HFF-Myc (cell line): ENCODE data around the gene TEX22.

Experiments used
- DNase-seq: peaks from one replicate; pipeline ENCODE4 v3.0.0-alpha.2; 2011; ENCODE audit warnings: low read depth; ENCODE audit errors: extremely low read depth
- H3K4me3 ChIP-seq: replicated peaks from 2 replicates; pipeline ENCODE4 v1.5.1; 2011; ENCODE audit warnings: low read depth, mild to moderate bottlenecking, control low read depth, low read length
- TF ChIP-seq, protein P1 (sequence below): IDR thresholded peaks from 2 replicates; pipeline ENCODE4 v1.5.1; 2012; ENCODE audit warnings: mild to moderate bottlenecking, low read depth, low read length, control low read depth; ENCODE audit errors: missing control alignments

The TEX22 gene

DNA sequence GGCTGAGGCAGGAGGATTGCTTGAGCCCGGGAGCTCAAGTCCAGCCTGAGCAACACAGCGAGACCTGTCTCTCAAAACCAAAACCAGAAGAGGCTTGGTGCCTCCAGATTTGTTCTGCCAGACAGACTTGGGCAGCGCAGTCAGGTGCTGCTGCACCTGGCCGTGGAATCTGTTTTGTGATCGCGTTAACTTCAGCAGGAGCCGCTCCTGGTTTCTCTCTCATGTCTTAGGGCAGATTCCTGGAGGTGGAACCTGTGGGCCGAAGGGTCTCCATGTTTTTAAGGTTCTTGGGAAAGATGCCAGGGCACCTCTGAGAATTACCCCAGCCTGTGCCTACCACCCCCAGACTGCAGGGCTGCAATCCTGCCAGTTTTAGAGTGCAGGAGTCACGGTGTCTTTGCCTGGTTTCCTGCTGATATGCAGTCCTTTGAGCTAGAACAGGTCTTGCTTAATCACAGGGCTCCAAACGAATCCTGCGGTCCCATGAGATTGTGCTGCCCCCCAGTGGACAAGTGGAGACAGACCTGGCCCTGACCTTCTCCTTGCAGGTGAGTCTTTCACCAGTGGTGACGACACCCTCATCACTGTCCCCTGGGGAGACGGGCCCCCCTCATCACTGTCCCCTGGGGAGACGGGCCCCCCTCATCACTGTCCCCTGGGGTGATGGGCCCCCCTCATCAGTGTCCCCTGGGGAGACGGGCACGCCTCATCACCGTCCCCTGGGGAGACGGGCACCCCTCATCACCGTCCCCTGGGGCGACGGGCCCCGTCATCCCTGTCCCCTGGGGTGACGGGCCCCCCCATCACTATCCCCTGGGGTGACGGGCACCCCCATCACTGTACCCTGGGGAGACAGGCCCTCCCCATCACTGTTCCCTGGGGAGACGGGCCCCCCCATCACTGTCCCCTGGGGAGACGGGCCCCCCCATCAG, 46.2 kb upstream of the TEX22 start:
- no peak overlapping the region for H3K4me3 ChIP-seq
- DNase-seq = peak; percentile 62
- TF ChIP-seq, protein P1, sequence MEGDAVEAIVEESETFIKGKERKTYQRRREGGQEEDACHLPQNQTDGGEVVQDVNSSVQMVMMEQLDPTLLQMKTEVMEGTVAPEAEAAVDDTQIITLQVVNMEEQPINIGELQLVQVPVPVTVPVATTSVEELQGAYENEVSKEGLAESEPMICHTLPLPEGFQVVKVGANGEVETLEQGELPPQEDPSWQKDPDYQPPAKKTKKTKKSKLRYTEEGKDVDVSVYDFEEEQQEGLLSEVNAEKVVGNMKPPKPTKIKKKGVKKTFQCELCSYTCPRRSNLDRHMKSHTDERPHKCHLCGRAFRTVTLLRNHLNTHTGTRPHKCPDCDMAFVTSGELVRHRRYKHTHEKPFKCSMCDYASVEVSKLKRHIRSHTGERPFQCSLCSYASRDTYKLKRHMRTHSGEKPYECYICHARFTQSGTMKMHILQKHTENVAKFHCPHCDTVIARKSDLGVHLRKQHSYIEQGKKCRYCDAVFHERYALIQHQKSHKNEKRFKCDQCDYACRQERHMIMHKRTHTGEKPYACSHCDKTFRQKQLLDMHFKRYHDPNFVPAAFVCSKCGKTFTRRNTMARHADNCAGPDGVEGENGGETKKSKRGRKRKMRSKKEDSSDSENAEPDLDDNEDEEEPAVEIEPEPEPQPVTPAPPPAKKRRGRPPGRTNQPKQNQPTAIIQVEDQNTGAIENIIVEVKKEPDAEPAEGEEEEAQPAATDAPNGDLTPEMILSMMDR = peak; percentile 86

DNA sequence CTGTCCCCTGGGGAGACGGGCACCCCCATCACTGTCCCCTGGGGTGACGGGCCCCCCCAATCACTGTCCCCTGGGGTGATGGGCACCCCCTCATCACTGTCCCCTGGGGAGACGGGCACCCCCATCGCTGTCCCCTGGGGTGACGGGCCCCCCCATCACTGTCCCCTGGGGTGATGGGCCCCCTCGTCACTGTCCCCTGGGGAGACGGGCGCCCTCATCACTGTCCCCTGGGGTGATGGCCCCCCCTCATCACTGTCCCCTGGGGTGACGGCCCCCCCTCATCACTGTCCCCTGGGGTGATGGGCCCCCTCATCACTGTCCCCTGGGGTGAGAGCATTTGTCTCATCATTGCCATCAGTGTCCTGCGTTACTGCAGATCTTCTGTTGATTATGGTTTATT, 45.2 kb upstream of the TEX22 start:
- no peak for DNase-seq
- TF ChIP-seq, protein P1 = no peak
- H3K4me3 ChIP-seq = no peak overlapping the region

- no peak for DNase-seq
- TF ChIP-seq, protein P1 = no peak
- no peak overlapping the region for H3K4me3 ChIP-seq
Measured at GRCh38 chr14:105354541-105354940, 43.8 kb upstream of the TEX22 start.

GRCh38 chr14:105355049-105355575, 43.2 kb upstream of the TEX22 start:
- no peak overlapping the region for H3K4me3 ChIP-seq
- TF ChIP-seq, protein P1 = no peak
- no peak for DNase-seq

- H3K4me3 ChIP-seq = no peak overlapping the region
- TF ChIP-seq, protein P1 = no peak
- DNase-seq = no peak
Measured at GRCh38 chr14:105355850-105356604, 42.3 kb upstream of the TEX22 start.

GRCh38 chr14:105356927-105357326, 41.4 kb upstream of the TEX22 start:
- no peak overlapping the region for H3K4me3 ChIP-seq
- no peak for DNase-seq
- TF ChIP-seq, protein P1 = no peak
